Natural killer cell (primary cell): ENCODE measurements around the gene SEMA5A. TPM values are rescaled to one million over a fixed set of nuclear protein-coding genes. Genes with fewer than 3 reads are reported as not detected.

Experiments
- ATAC-seq, 3 donors: fragments of 150-1000 bp in 2 of 3; fragments of 200-7000 bp in 1 of 3; cut with Tn5 transposase; 1 replicate in 1 of 3; 2 replicates in 2 of 3; pipeline ENCODE4 v1.10.0; 2021; ENCODE audit warnings: mild to moderate bottlenecking in 2 of 3, moderate library complexity in 2 of 3
- DNase-seq, 2 donors: peaks; one replicate each; pipeline versions ENCODE4 v3.0.0 to v3.0.0-alpha.2; 2013 to 2021; ENCODE audit warnings: mixed read lengths in 1 of 2
- H3K27ac ChIP-seq: one replicate; pipeline ENCODE4 v1.5.1; 2013; ENCODE audit warnings: mild to moderate bottlenecking, low read length
- H3K27me3 ChIP-seq: one replicate; pipeline ENCODE4 v1.6.1; 2013; ENCODE audit warnings: low read length; ENCODE audit not compliant: control insufficient read depth, insufficient read depth
- H3K36me3 ChIP-seq: one replicate; pipeline ENCODE4 v1.6.1; 2013; ENCODE audit warnings: low read length; ENCODE audit not compliant: control insufficient read depth, insufficient read depth
- H3K4me1 ChIP-seq: one replicate; pipeline ENCODE4 v1.6.1; 2013; ENCODE audit warnings: low read length; ENCODE audit not compliant: control insufficient read depth, insufficient read depth
- H3K4me3 ChIP-seq: one replicate; pipeline ENCODE4 v1.5.1; 2013; ENCODE audit warnings: low read length
- H3K9me3 ChIP-seq: one replicate; pipeline ENCODE4 v1.6.1; 2013; ENCODE audit warnings: low read length; ENCODE audit not compliant: control insufficient read depth, insufficient read depth
- H3K27ac Mint-ChIP-seq, 2 donors: one replicate each; pipeline ENCODE4 v1.8.0; 2022; ENCODE audit warnings: mild to moderate bottlenecking in 2 of 2, mixed read lengths in 2 of 2, moderate library complexity in 1 of 2
- H3K27me3 Mint-ChIP-seq, 2 donors: one replicate each; pipeline ENCODE4 v1.8.0; 2022; ENCODE audit warnings: low read depth in 2 of 2, mixed read lengths in 2 of 2
- H3K36me3 Mint-ChIP-seq: one replicate; pipeline ENCODE4 v1.8.0; 2022; ENCODE audit warnings: mixed read lengths
- H3K4me1 Mint-ChIP-seq, 2 donors: one replicate each; pipeline ENCODE4 v1.8.0; 2022; ENCODE audit warnings: mixed read lengths in 2 of 2
- H3K4me3 Mint-ChIP-seq: one replicate; pipeline ENCODE4 v1.8.0; 2022; ENCODE audit warnings: mild to moderate bottlenecking, moderate library complexity, mixed read lengths
- H3K9me3 Mint-ChIP-seq, 2 donors: one replicate each; pipeline ENCODE4 v1.8.0; 2022; ENCODE audit warnings: mixed read lengths in 2 of 2
- WGBS: methylation state at CpG from one replicate; pipeline ENCODE4 v1.1.7; 2013; ENCODE audit warnings: missing lambda C conversion rate; ENCODE audit not compliant: insufficient coverage; 5-methylcytosine and 5-hydroxymethylcytosine counted together
- intact Hi-C: fragments of 100-400 bp; cut with micrococcal nuclease; formaldehyde crosslinking; loops from one replicate; pipeline ENCODE4 v1.14.2; 2022
- total RNA-seq, 4 donors: library from RNA; stranded (reverse); fragments of 120-200 nt in 1 of 4; gene quantifications; one replicate each; pipeline versions ENCODE4 v1.2.3 to v1.2.4, GENCODE V29; 2013 to 2022
- TF ChIP-seq, protein P1 (sequence below): fragments of 200-600 bp; IDR thresholded peaks from one replicate; pipeline ENCODE4 v1.8.0; 2022; ENCODE audit warnings: antibody characterized with exemption

The SEMA5A gene
- total RNA-seq, 3 donors from 2014 or later (not counting 1 experiment from before 2014, with no cell fraction given) = 0.15 TPM; not detected in 2

DNA sequence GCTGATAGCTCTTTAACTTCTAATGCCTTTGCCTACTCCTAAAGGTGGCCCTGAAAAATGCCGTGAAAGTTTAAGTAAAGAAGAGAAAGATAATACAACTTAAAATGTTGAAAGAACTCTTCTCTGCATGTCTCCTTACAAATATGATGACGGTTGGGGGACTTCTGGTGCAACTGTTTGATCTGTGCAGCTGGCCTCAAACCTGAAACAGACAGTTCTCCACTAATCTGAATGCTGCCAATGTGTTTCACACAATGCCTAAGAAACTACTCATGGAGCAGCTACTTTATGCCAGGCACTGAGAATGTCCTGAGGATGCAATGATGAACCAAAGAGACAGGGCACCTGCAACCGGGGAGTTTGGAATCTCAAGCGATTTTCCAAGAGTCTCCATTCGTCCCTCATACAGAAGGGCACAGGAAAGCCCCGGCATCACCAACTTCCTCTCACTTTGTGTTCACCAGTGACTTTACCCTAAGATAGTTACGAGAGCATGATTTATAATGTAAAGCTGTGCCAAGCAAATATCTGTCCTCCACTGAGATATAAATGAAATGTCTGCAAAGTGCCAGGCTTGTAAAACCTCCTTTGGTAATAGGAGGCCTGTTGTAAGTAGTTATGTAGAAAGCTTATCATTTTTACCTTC, 455.4 kb downstream of the SEMA5A start:
- H3K27me3 Mint-ChIP-seq = no peaks in the 10 kb centered on the region
- no peaks in the 10 kb centered on the region for H3K27me3 ChIP-seq
- peaks cover 9% of the 10 kb centered on the region for H3K36me3 Mint-ChIP-seq
- no peak overlapping the region for H3K27ac ChIP-seq
- H3K9me3 Mint-ChIP-seq = peaks cover 7 to 8% of the 10 kb centered on the region in 2 donors
- H3K4me3 ChIP-seq = no peak overlapping the region
- WGBS = 85% methylated on average over 5 of the region's 7 CpGs
- DNase-seq = no peak
- H3K4me1 ChIP-seq = no peaks in the 10 kb centered on the region
- H3K4me3 Mint-ChIP-seq = no peak overlapping the region
- H3K27ac Mint-ChIP-seq = no peak overlapping the region
- intact Hi-C loops = no loop called here
- H3K4me1 Mint-ChIP-seq = no peaks in the 10 kb centered on the region
- TF ChIP-seq, protein P1, sequence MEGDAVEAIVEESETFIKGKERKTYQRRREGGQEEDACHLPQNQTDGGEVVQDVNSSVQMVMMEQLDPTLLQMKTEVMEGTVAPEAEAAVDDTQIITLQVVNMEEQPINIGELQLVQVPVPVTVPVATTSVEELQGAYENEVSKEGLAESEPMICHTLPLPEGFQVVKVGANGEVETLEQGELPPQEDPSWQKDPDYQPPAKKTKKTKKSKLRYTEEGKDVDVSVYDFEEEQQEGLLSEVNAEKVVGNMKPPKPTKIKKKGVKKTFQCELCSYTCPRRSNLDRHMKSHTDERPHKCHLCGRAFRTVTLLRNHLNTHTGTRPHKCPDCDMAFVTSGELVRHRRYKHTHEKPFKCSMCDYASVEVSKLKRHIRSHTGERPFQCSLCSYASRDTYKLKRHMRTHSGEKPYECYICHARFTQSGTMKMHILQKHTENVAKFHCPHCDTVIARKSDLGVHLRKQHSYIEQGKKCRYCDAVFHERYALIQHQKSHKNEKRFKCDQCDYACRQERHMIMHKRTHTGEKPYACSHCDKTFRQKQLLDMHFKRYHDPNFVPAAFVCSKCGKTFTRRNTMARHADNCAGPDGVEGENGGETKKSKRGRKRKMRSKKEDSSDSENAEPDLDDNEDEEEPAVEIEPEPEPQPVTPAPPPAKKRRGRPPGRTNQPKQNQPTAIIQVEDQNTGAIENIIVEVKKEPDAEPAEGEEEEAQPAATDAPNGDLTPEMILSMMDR = no peak
- ATAC-seq = no peak
- peaks cover 3% of the 10 kb centered on the region for H3K9me3 ChIP-seq
- H3K36me3 ChIP-seq = no peaks in the 10 kb centered on the region

DNA sequence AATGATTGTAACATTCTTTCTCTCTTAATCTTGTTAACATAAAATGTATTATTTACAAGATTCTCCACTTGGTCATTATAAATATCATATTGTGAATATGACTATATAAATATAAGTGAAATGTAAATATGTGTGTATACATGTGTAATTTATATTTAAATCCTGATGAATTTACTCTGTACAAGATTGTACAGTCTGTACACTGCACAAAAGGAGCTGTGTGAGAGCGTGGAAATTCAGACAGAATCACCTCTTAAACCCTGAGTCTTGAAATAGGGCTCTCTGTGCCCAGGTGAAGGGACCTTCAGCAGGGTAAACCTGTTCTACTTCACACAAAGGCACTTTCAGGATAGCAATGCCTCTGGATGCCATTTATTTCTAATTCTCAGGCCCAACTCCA, 456.0 kb downstream of the SEMA5A start:
- ATAC-seq = no peak
- H3K27me3 Mint-ChIP-seq = no peaks in the 10 kb centered on the region
- H3K4me1 ChIP-seq = no peaks in the 10 kb centered on the region

DNA sequence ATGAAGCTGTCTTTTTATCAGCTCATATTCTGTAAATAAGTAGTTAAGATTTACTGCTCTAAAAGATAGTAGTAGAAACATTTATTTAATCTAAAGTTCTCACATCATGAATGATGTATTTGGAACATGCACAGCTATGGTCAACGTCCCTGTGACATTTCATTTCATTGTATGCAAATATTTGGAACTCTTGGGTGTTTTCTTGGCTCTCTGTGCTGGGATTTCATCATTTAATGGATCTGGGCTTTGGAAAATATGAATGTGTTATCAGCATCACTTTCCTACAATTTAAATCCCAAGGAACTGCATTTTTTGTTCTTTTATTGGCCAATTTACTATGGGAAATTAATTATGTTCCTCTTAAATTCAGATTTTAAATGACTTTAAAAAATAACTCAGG, 462.9 kb downstream of the SEMA5A start:
- H3K4me1 ChIP-seq = no peaks in the 10 kb centered on the region
- Mint-ChIP-seq H3K36me3 (no peaks in the 10 kb centered on the region), H3K27ac (no peak overlapping the region), H3K9me3 (peaks cover 14 to 15% of the 10 kb centered on the region in 2 donors), H3K4me3 (no peak overlapping the region), H3K4me1 (no peaks in the 10 kb centered on the region), H3K27me3 (no peaks in the 10 kb centered on the region)
- WGBS = 43% methylated on average over 1 of the region's 1 CpG
- no peak overlapping the region for H3K4me3 ChIP-seq
- TF ChIP-seq, protein P1 = no peak
- H3K27me3 ChIP-seq = no peaks in the 10 kb centered on the region
- no peak overlapping the region for H3K27ac ChIP-seq
- H3K36me3 ChIP-seq = no peaks in the 10 kb centered on the region
- no peak for DNase-seq
- peaks cover 7% of the 10 kb centered on the region for H3K9me3 ChIP-seq
- ATAC-seq = no peak
- intact Hi-C loops = no loop called here

More for the DNA sequence above, 456.0 kb downstream of the SEMA5A start:
- TF ChIP-seq, protein P1 = no peak
- intact Hi-C loops = no loop called here
- Histone ChIP-seq H3K27ac (no peak overlapping the region), H3K36me3 (no peaks in the 10 kb centered on the region), H3K9me3 (peaks cover 7% of the 10 kb centered on the region), H3K27me3 (no peaks in the 10 kb centered on the region), H3K4me3 (no peak overlapping the region)
- H3K9me3 Mint-ChIP-seq = peaks cover 8 to 9% of the 10 kb centered on the region in 2 donors
- peaks cover 9% of the 10 kb centered on the region for H3K36me3 Mint-ChIP-seq
- no peak overlapping the region for H3K27ac Mint-ChIP-seq
- 47% methylated on average over 1 of the region's 1 CpG for WGBS
- no peak for DNase-seq
- no peak overlapping the region for H3K4me3 Mint-ChIP-seq
- no peaks in the 10 kb centered on the region for H3K4me1 Mint-ChIP-seq

DNA sequence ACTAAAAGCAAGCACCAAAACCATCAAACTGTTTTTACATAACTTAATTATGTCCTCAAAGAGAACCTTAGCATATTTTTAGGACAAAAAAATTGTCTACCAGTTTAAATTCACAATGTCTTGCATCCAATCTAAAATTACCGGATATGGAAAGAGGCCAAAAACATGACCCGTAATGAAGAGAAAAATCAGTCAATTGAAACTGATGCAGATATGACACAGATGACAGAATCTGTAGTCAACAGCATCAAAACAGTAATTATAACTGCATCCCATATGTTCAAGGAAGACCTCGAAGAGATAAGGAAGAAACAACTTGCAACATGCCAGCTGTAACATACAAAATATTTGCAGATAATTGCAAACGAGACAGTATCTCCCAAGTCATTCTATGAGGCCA, 473.2 kb downstream of the SEMA5A start:
- WGBS = 65% methylated on average over 4 of the region's 4 CpGs
- Mint-ChIP-seq H3K27ac (no peak overlapping the region), H3K36me3 (no peaks in the 10 kb centered on the region), H3K9me3 (peaks cover 14% of the 10 kb centered on the region in 2 donors), H3K4me1 (no peaks in the 10 kb centered on the region), H3K27me3 (no peaks in the 10 kb centered on the region), H3K4me3 (no peak overlapping the region)
- Histone ChIP-seq H3K36me3 (no peaks in the 10 kb centered on the region), H3K4me1 (no peaks in the 10 kb centered on the region), H3K9me3 (no peaks in the 10 kb centered on the region), H3K27me3 (no peaks in the 10 kb centered on the region), H3K27ac (no peak overlapping the region), H3K4me3 (no peak overlapping the region)
- no peak for DNase-seq
- TF ChIP-seq, protein P1 = no peak
- intact Hi-C loops = no loop called here
- ATAC-seq = no peak
